Peyer's patch (tissue), 4 donors: Measurements from ENCODE around the gene SEMA3A. TPM values are rescaled to one million over a fixed set of nuclear protein-coding genes. Genes with fewer than 3 reads are reported as not detected.
A peak's percentile ranks its signal among the peaks of the same experiment; 100 is the strongest.

Source experiments
- DNase-seq, 3 donors: peaks; one replicate each; pipeline ENCODE4 v3.0.0-alpha.2; 2017 to 2019
- H3K27ac ChIP-seq, 4 donors: fragments of 200-600 bp; sonication (generic); one replicate each; pipeline ENCODE4 v1.5.1; 2016 to 2019
- H3K27me3 ChIP-seq, 2 donors: fragments of 200-600 bp; sonication (generic); one replicate each; pipeline ENCODE4 v1.5.1; 2019
- H3K36me3 ChIP-seq, 3 donors: fragments of 200-600 bp; sonication (generic); one replicate each; pipeline ENCODE4 v1.5.1; 2016 to 2019
- H3K4me1 ChIP-seq, 4 donors: fragments of 200-600 bp; sonication (generic); one replicate each; pipeline ENCODE4 v1.5.1; 2016 to 2019
- H3K4me3 ChIP-seq, 4 donors: fragments of 200-600 bp; sonication (generic); 1 replicate in 3 of 4; 2 replicates in 1 of 4; pipeline ENCODE4 v1.5.1; 2016 to 2019; ENCODE audit warnings: mild to moderate bottlenecking in 1 of 4
- H3K9me3 ChIP-seq, 4 donors: fragments of 200-600 bp; sonication (generic); one replicate each; pipeline ENCODE4 v1.5.1; 2016 to 2019; ENCODE audit warnings: mild to moderate bottlenecking in 1 of 4
- POLR2A ChIP-seq, 2 donors: fragments of 450-650 bp; IDR thresholded peaks; one replicate each; pipeline ENCODE4 v1.5.1; 2017; ENCODE audit warnings: antibody characterized with exemption in 2 of 2, mild to moderate bottlenecking in 2 of 2, moderate library complexity in 2 of 2
- total RNA-seq, 4 donors: library from RNA; depleted of rRNA; stranded (reverse); fragments of >200 nt; gene quantifications; one replicate each; pipeline ENCODE4 v1.1.0, GENCODE V29; 2016
- TF ChIP-seq, protein P1 (sequence below), 6 experiments: fragments of 450-650 bp in 4 of 6; fragments of 200-600 bp in 2 of 6; sonication (generic) in 1 of 6; IDR thresholded peaks; one replicate each; pipeline ENCODE4 v1.5.1; 2017 to 2019; ENCODE audit warnings: antibody characterized with exemption in 6 of 6, mild to moderate bottlenecking in 3 of 6, moderate library complexity in 1 of 6

The SEMA3A gene
- total RNA-seq, 4 donors from 2014 or later, result 1.3 to 12.4 (median 3.8) TPM

DNA sequence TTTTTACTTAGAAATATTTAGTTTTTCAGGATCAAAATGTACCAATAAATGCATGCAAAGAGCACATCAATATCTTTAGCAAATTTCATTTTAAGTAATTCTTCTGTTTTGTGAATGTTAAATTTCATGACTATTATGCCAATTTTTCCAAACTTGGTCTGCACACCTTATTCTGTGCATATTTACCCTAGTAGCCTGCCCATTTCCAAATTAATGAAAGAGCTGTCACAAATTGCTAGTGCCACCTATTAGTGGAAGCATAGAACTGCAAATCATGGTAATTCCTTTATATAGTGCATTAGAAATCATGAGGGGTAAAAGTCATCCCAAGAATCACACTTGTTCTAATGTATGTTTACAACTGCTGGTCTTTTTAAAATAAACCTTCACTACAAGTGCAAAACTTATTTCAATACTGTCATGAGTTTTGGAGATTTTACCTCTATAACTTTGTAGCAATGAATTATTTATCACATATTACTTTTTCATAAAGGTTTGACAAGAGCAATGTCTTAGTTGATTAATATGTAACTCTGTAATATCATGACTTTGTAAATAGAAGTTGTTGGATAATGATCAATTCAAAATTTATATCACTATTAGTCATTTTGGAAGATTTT lies 5.7 kb downstream of the SEMA3A start:
- Histone ChIP-seq H3K4me1 (no peaks in the 10 kb centered on the region), H3K4me3 (no peak overlapping the region), H3K27ac (no peak overlapping the region), H3K27me3 (no peaks in the 10 kb centered on the region), H3K9me3 (no peaks in the 10 kb centered on the region), H3K36me3 (no peaks in the 10 kb centered on the region)
- TF ChIP-seq, protein P1, sequence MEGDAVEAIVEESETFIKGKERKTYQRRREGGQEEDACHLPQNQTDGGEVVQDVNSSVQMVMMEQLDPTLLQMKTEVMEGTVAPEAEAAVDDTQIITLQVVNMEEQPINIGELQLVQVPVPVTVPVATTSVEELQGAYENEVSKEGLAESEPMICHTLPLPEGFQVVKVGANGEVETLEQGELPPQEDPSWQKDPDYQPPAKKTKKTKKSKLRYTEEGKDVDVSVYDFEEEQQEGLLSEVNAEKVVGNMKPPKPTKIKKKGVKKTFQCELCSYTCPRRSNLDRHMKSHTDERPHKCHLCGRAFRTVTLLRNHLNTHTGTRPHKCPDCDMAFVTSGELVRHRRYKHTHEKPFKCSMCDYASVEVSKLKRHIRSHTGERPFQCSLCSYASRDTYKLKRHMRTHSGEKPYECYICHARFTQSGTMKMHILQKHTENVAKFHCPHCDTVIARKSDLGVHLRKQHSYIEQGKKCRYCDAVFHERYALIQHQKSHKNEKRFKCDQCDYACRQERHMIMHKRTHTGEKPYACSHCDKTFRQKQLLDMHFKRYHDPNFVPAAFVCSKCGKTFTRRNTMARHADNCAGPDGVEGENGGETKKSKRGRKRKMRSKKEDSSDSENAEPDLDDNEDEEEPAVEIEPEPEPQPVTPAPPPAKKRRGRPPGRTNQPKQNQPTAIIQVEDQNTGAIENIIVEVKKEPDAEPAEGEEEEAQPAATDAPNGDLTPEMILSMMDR (IDR thresholded peaks at IDR 0.05), result peak in 3 of 6 experiments; percentile 15 to 21 (median 19)
- no peak for TF ChIP-seq POLR2A (IDR thresholded peaks at IDR 0.05)
- DNase-seq, result no peak

GRCh38 chr7:84187813-84188510 lies 6.6 kb downstream of the SEMA3A start:
- TF ChIP-seq POLR2A (IDR thresholded peaks at IDR 0.05), result no peak
- TF ChIP-seq, protein P1 (IDR thresholded peaks at IDR 0.05), result no peak
- H3K4me1 ChIP-seq, result no peaks in the 10 kb centered on the region
- no peak overlapping the region for H3K4me3 ChIP-seq
- no peak for DNase-seq
- no peak overlapping the region for H3K27ac ChIP-seq
- no peaks in the 10 kb centered on the region for H3K27me3 ChIP-seq
- no peaks in the 10 kb centered on the region for H3K36me3 ChIP-seq
- no peaks in the 10 kb centered on the region for H3K9me3 ChIP-seq

DNA sequence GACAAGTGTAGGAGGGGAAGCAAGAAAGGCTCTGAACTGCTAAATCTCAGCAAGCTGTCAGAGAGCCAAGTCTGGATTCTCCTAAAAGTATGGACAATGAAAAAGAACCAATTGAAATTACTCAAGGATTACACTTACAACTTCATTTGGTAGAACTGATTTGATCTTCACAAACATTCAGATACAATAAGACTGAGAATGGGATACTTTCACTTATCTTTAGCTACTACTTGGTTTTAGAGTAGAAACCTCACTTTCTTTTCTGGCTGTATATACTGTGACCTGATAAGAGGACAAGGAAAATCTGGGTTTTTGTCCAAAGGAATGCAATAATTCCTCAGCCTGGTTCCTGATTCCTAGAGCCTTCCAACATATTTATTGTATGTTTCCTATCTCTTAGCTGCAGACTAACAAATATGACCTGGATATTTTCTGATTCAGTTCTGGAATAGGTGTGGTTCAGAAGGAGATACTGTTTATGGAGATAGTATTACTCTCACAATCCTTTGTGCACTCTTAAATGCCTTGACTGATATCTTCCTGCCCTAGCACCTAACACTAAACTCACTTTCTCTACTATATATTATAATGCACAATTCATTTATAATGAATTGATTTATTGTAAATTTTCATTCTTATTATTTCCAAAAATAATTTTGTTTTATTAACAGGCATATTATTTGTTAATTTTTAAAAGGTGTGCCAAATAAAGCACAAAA lies 7.3 kb downstream of the SEMA3A start:
- TF ChIP-seq, protein P1 (IDR thresholded peaks at IDR 0.05), result no peak
- TF ChIP-seq POLR2A (IDR thresholded peaks at IDR 0.05), result no peak
- H3K9me3 ChIP-seq, result no peaks in the 10 kb centered on the region
- no peak overlapping the region for H3K27ac ChIP-seq
- no peaks in the 10 kb centered on the region for H3K27me3 ChIP-seq
- H3K36me3 ChIP-seq, result no peaks in the 10 kb centered on the region
- no peaks in the 10 kb centered on the region for H3K4me1 ChIP-seq
- no peak for DNase-seq
- H3K4me3 ChIP-seq, result no peak overlapping the region

DNA sequence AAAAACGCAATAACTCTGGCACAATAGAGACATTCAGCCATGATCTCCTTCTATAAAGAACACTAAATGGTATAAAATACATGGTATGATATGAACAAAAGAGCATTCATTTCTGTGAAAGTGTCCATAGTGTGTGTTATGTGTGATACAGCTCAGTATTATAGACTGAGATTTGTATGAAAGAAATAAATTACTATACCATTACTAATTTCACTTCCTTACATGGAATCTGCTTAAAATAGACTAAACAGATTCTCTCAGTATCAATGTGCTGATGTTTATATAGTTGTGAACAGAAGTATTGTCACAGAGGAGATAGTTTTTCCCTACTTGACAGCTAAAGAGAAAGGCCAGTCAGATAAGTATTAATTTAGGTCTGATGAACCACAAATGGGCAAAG lies 10.8 kb downstream of the SEMA3A start:
- H3K27me3 ChIP-seq, result no peaks in the 10 kb centered on the region
- H3K27ac ChIP-seq, result no peak overlapping the region

GRCh38 chr7:84182301-84182700 lies 12.3 kb downstream of the SEMA3A start:
- no peaks in the 10 kb centered on the region for H3K27me3 ChIP-seq
- H3K9me3 ChIP-seq, result no peaks in the 10 kb centered on the region
- no peaks in the 10 kb centered on the region for H3K36me3 ChIP-seq
- no peak overlapping the region for H3K27ac ChIP-seq
- no peaks in the 10 kb centered on the region for H3K4me1 ChIP-seq
- TF ChIP-seq POLR2A (IDR thresholded peaks at IDR 0.05), result no peak
- TF ChIP-seq, protein P1 (IDR thresholded peaks at IDR 0.05), result no peak
- no peak overlapping the region for H3K4me3 ChIP-seq
- no peak for DNase-seq

More for the DNA sequence above, 10.8 kb downstream of the SEMA3A start:
- TF ChIP-seq, protein P1 (IDR thresholded peaks at IDR 0.05), result no peak
- no peak for TF ChIP-seq POLR2A (IDR thresholded peaks at IDR 0.05)
- H3K36me3 ChIP-seq, result no peaks in the 10 kb centered on the region
- no peak overlapping the region for H3K4me3 ChIP-seq
- H3K9me3 ChIP-seq, result no peaks in the 10 kb centered on the region
- DNase-seq, result no peak
- no peaks in the 10 kb centered on the region for H3K4me1 ChIP-seq
